ENCODE data around the gene CCDC170. TPM values are rescaled to one million over a fixed set of nuclear protein-coding genes. Genes with fewer than 3 reads are reported as not detected.

CCDC170 gene
- polyA plus RNA-seq, 1 of the 3 experiments (the other 2 are of a cell fraction): not detected

DNA sequence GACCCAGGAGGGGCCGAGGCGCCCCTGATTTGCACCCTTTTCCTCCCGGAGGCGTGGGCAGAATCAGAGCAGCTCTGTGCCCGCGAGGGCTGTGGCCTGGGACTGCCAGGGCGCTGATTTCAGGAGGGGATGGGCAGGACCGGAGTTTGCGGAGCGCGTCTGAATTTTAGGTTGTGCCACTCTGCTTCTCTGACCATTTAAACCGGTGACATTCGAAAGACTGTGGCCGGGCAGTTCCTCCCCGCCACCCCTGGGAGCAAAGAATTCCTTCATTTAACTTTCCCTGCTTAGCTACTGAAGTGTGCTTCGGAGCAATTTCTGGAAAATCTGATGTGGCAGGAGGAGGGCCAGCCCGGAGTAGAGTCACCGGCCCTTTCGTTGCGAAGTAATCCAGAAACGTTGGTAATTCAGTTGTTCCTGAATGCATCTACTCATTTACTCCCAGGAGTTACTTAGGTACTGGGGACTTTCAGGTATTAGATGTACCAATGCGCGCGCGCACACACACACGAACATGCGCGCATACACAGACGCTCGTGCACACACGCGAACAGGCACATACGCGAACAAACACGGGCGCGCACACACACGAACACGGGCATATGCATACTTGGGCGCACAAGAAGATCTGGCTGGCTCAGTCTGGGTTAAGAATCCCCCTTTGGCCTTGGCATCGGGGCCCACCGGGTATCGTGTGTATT is 568 bp downstream of the CCDC170 start:
- Histone ChIP-seq H3K9ac (no peak overlapping the region; the same call in 1 of the 2 replicates), H3K9me3 (no peaks in the 10 kb centered on the region), H3F3A (replicated peaks; ENCODE audit: insufficient read depth) (no peaks in the 10 kb centered on the region), H3K79me2 (ENCODE audit: insufficient read depth) (no peaks in the 10 kb centered on the region), H3K36me3 (replicated peaks in 1 of 2; ENCODE audit: control insufficient read depth in 1 of 2, insufficient read depth in 2 of 2, low read length in 1 of 2) (no peaks in the 10 kb centered on the region), H3K4me1 (ENCODE audit: control insufficient read depth in 1 of 2, insufficient read depth in 2 of 2, low read depth in 1 of 2, low read length in 1 of 2) (peaks cover 0 to 3% of the 10 kb centered on the region in 2 experiments; a peak in 1 of 4 replicates), H3K4me2 (peak overlapping the region; percentile 78), H3K9me2 (no peaks in the 10 kb centered on the region), H2AFZ (ENCODE audit: low read depth) (peak overlapping the region; percentile 85), H3K27me3 (ENCODE audit: insufficient read depth) (peaks cover 27% of the 10 kb centered on the region; the same call in 1 of the 2 replicates), H3K4me3 (ENCODE audit: low read depth in 2 of 2, low read length in 1 of 2) (peak overlapping the region; percentile 46 to 51; a peak in 3 of 4 replicates), H4K20me1 (ENCODE audit: insufficient read depth) (no peaks in the 10 kb centered on the region), H3K27ac (ENCODE audit: low read depth in 2 of 2, low read length in 1 of 2) (no peak overlapping the region)
- ChIA-PET POLR2A (no interaction called here), CTCF (no interaction called here)
- 3% methylated on average over 26 of the region's 43 CpGs for WGBS (ENCODE audit: low lambda C conversion rate)
- peak; percentile 28 for DNase-seq
- no peak for TF ChIP-seq EZH2phosphoT487 (IDR thresholded peaks at IDR 0.05; ENCODE audit: borderline replicate concordance, low read depth)
- TF ChIP-seq POLR2AphosphoS5 (IDR thresholded peaks at IDR 0.05; ENCODE audit: low read depth, low read length): no peak
- no peak for TF ChIP-seq SMC3 (IDR thresholded peaks at IDR 0.05; ENCODE audit: low read depth, low read length)
- TF ChIP-seq NRF1 (IDR thresholded peaks at IDR 0.05; ENCODE audit: low read depth, low read length): no peak
- no peak for TF ChIP-seq USF2 (IDR thresholded peaks at IDR 0.05; ENCODE audit: borderline replicate concordance, low read depth, low read length)
- TF ChIP-seq CTCF (IDR thresholded peaks at IDR 0.05): no peak
- no peak for TF ChIP-seq SIN3A (IDR thresholded peaks at IDR 0.05; ENCODE audit: borderline replicate concordance, low read depth, low read length)
- no peak for TF ChIP-seq IRF3 (IDR thresholded peaks at IDR 0.05; ENCODE audit: low read depth, low read length)
- TF ChIP-seq MEF2A (IDR thresholded peaks at IDR 0.05; ENCODE audit: borderline replicate concordance, low read depth): no peak
- TF ChIP-seq RFX5 (IDR thresholded peaks at IDR 0.05; ENCODE audit: low read length): no peak
- no peak for TF ChIP-seq FOSL2 (IDR thresholded peaks at IDR 0.05; ENCODE audit: borderline replicate concordance, low read depth)
- no peak for TF ChIP-seq FOXJ3 (CRISPR knock-in tag; IDR thresholded peaks at IDR 0.05)
- TF ChIP-seq YY1 (IDR thresholded peaks at IDR 0.05; ENCODE audit: low read depth): no peak
- no peak for TF ChIP-seq RCOR1 (IDR thresholded peaks at IDR 0.05; ENCODE audit: low read length)
- TF ChIP-seq REST (IDR thresholded peaks at IDR 0.05; ENCODE audit: low read depth, low read length): no peak
- TF ChIP-seq ELF1 (IDR thresholded peaks at IDR 0.05): no peak
- TF ChIP-seq GABPA (IDR thresholded peaks at IDR 0.05; ENCODE audit: low read depth): no peak
- no peak for TF ChIP-seq MXI1 (IDR thresholded peaks at IDR 0.05; ENCODE audit: low read depth, low read length)
- no peak for TF ChIP-seq GATA2 (CRISPR knock-in tag; IDR thresholded peaks at IDR 0.05)
